ENCODE data around the gene CCN2.

DNA sequence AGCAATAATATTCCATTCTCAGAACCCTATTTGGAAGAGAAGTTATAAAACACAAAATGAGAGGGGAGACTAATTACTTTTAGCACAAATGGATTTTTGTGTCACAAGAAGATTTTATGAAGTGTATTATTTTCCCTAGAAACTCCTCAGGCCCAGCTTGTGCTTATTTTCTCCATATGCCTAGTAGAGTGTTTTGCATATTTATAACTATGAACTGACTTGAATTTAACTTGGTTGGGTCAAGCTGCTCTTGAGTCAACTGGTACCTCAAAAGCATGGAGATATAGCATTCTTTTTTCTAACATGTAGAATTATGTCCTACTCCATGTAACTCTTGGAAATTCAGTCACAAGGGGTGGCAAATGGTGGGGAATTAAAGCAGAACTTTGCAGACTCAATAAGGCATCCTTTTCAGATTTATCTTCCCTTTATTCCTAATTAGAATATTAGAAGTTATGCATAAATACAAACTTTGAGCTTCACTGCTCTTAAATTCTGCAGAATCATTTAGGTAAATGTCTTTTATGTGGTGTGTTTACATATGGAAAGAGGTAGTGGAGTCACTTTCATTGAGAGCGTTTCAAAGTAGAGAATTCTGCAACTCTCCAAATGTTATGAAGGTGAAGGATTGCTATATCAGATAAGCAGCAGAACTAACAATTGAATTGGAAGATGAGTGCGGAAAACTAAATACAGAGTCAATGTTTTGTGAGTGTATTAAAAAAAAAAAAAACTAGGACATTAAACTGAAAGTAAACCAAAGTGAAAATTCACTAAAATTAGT lies 19.1 kb upstream of the CCN2 start:
- TF ChIP-seq, protein P1, sequence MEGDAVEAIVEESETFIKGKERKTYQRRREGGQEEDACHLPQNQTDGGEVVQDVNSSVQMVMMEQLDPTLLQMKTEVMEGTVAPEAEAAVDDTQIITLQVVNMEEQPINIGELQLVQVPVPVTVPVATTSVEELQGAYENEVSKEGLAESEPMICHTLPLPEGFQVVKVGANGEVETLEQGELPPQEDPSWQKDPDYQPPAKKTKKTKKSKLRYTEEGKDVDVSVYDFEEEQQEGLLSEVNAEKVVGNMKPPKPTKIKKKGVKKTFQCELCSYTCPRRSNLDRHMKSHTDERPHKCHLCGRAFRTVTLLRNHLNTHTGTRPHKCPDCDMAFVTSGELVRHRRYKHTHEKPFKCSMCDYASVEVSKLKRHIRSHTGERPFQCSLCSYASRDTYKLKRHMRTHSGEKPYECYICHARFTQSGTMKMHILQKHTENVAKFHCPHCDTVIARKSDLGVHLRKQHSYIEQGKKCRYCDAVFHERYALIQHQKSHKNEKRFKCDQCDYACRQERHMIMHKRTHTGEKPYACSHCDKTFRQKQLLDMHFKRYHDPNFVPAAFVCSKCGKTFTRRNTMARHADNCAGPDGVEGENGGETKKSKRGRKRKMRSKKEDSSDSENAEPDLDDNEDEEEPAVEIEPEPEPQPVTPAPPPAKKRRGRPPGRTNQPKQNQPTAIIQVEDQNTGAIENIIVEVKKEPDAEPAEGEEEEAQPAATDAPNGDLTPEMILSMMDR (IDR thresholded peaks at IDR 0.05; ENCODE audit: low read depth, low read length) = no peak
- TF ChIP-seq EZH2phosphoT487 (IDR thresholded peaks at IDR 0.05; ENCODE audit: low read depth) = no peak
